Gastroesophageal sphincter (tissue), 4 donors: ENCODE results near the gene G6PC3. TPM values are rescaled to one million over a fixed set of nuclear protein-coding genes. Genes with fewer than 3 reads are reported as not detected.
A peak's percentile ranks its signal among the peaks of the same experiment; 100 is the strongest.

Source experiments
- ATAC-seq: fragments of 150-250 bp; one replicate; pipeline ENCODE4 v1.9.1; 2016; ENCODE audit warnings: mild to moderate bottlenecking, moderate library complexity
- H3K27ac ChIP-seq, 4 donors: fragments of 200-600 bp; sonication (generic) in 3 of 4; 1 replicate in 3 of 4; 2 replicates in 1 of 4; pipeline ENCODE4 v1.5.1; 2016 to 2019
- H3K27me3 ChIP-seq: fragments of 200-600 bp; sonication (generic); one replicate; pipeline ENCODE4 v1.5.1; 2019
- H3K36me3 ChIP-seq, 2 donors: fragments of 200-600 bp; sonication (generic); one replicate each; pipeline ENCODE4 v1.5.1; 2019; ENCODE audit warnings: control low read depth in 1 of 2
- H3K4me1 ChIP-seq, 3 donors: fragments of 200-600 bp; sonication (generic); 1 replicate in 2 of 3; 2 replicates in 1 of 3; pipeline ENCODE4 v1.5.1; 2016 to 2019; ENCODE audit warnings: control low read depth in 2 of 3
- H3K4me3 ChIP-seq, 2 donors: fragments of 200-600 bp; sonication (generic); one replicate each; pipeline ENCODE4 v1.5.1; 2019; ENCODE audit warnings: mild to moderate bottlenecking in 1 of 2, moderate library complexity in 1 of 2
- H3K9me3 ChIP-seq, 3 donors: fragments of 200-600 bp; sonication (generic); one replicate each; pipeline ENCODE4 v1.5.1; 2017 to 2019; ENCODE audit warnings: control low read depth in 2 of 3
- EP300 ChIP-seq: sonication (generic); formaldehyde crosslinking; IDR thresholded peaks from one replicate; pipeline ENCODE4 v1.6.1; 2017; ENCODE audit warnings: antibody characterized with exemption, mild to moderate bottlenecking
- POLR2A ChIP-seq, 2 donors: fragments of 450-650 bp; IDR thresholded peaks; one replicate each; pipeline ENCODE4 v1.6.1; 2017; ENCODE audit warnings: antibody characterized with exemption in 2 of 2, mild to moderate bottlenecking in 2 of 2, moderate library complexity in 1 of 2
- POLR2AphosphoS5 ChIP-seq: sonication (generic); formaldehyde crosslinking; IDR thresholded peaks from one replicate; pipeline ENCODE4 v1.6.1; 2017; ENCODE audit warnings: antibody characterized with exemption
- WGBS, 2 donors: methylation state at CpG; one replicate each; pipeline ENCODE4 v1.1.5; 2018; ENCODE audit warnings: low coverage in 1 of 2; 5-methylcytosine and 5-hydroxymethylcytosine counted together
- total RNA-seq, 4 donors: library from RNA; depleted of rRNA; stranded (reverse); fragments of >200 nt; gene quantifications; one replicate each; pipeline ENCODE4 v1.1.0, GENCODE V29; 2016
- TF ChIP-seq, protein P1 (sequence below), 4 experiments: fragments of 200-600 bp in 2 of 4; fragments of 450-650 bp in 2 of 4; sonication (generic) in 1 of 4; IDR thresholded peaks; one replicate each; pipeline ENCODE4 v1.5.1; 2017 to 2019; ENCODE audit warnings: antibody characterized with exemption in 4 of 4, mild to moderate bottlenecking in 2 of 4, moderate library complexity in 2 of 4

The G6PC3 gene
- total RNA-seq, 4 donors from 2014 or later: 22.1 to 27.5 (median 26.2) TPM

DNA sequence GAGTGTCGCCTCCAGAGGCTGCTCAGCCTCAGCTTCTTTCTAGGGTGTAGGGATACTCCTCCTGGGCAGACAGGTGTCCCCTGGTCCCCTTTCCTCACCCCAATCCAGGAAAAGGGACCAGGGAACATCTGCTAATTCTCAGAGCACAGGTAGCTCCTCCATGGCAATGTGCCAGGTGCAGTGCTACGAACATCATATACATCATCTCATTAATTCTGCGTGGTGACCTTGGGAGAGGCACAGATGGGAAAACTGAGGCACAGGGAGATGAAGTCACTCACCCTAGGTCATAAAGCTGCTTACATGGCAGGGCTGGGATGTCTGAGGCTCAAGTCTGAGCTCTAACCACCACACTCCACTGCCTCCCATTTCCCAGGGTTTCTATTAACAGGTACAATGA is 41.2 kb downstream of the G6PC3 start:
- Histone ChIP-seq H3K4me1 (peaks cover 28 to 100% (median 79%) of the 10 kb centered on the region in 3 donors), H3K27me3 (no peaks in the 10 kb centered on the region), H3K36me3 (peaks cover 0 to 41% of the 10 kb centered on the region in 2 donors), H3K9me3 (no peaks in the 10 kb centered on the region), H3K27ac (peak overlapping the region; percentile 64 to 98 (median 95)), H3K4me3 (peak overlapping the region in 1 of 2 donors; percentile 14)
- 40 to 100% methylated on average over 1 to 2 of the region's 3 CpGs for WGBS, 2 donors
- ATAC-seq: no peak
- TF ChIP-seq POLR2A (IDR thresholded peaks at IDR 0.05): no peak
- no peak for TF ChIP-seq POLR2AphosphoS5
- TF ChIP-seq, protein P1, sequence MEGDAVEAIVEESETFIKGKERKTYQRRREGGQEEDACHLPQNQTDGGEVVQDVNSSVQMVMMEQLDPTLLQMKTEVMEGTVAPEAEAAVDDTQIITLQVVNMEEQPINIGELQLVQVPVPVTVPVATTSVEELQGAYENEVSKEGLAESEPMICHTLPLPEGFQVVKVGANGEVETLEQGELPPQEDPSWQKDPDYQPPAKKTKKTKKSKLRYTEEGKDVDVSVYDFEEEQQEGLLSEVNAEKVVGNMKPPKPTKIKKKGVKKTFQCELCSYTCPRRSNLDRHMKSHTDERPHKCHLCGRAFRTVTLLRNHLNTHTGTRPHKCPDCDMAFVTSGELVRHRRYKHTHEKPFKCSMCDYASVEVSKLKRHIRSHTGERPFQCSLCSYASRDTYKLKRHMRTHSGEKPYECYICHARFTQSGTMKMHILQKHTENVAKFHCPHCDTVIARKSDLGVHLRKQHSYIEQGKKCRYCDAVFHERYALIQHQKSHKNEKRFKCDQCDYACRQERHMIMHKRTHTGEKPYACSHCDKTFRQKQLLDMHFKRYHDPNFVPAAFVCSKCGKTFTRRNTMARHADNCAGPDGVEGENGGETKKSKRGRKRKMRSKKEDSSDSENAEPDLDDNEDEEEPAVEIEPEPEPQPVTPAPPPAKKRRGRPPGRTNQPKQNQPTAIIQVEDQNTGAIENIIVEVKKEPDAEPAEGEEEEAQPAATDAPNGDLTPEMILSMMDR (IDR thresholded peaks at IDR 0.05): no peak
- no peak for TF ChIP-seq EP300

DNA sequence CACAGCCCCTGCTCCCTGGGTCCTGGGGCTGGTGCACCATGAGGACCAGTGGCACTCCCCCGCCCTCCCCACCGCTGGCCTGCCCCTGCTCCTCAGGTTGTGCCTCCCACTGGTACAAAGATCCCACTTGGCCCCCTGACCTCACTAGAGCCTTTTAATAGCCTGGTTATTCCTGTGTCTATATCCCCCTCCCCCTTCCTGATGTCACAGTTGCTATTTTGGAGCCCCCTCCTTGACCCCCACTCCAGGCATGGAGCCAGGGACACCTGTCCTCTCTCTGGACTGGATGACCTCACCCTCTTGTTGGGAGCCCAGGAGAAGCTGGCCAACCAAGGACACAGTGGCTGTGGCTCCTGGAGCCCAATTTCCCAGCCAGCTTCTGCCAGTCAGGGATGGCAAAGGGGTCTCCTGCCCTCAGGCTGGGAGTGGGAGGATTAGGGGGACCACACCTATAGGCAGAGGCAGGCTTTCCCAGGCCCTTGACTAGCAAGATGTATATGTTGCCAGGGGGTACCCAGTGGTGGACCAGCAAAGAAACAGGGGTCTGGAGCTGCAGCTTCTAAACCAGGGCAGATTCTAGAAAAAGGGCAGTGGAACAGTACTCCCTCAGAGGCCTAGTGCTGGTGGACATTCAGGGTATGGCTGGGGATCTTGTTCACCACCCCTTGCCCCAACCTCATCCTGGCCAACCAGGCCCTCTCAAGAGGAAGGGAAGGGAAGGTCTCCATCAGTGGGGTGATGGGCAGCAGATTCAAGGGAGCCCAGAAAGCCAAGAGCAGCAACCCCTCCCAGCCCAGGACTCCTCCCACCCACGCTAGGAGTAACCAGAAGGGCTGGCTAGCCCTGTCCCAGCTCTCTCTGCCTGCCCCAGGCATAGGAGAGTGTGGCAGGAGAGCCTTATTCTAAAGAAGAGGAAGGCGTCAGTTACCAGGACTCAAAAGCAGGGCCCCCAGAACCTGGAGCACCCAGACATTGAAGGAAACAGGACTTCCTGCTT is 42.0 kb downstream of the G6PC3 start:
- H3K4me1 ChIP-seq: peaks cover 28 to 100% (median 72%) of the 10 kb centered on the region in 3 donors
- WGBS, 2 donors: no CpG with 5 or more reads among the region's 4 CpGs
- H3K27me3 ChIP-seq: no peaks in the 10 kb centered on the region
- TF ChIP-seq POLR2A (IDR thresholded peaks at IDR 0.05) (no peak), POLR2AphosphoS5 (no peak), EP300 (no peak)
- TF ChIP-seq, protein P1 (IDR thresholded peaks at IDR 0.05): no peak
- H3K4me3 ChIP-seq: no peak overlapping the region
- no peak for ATAC-seq
- peak overlapping the region in 3 of 4 donors; percentile 92 to 98 (median 98) for H3K27ac ChIP-seq
- no peaks in the 10 kb centered on the region for H3K9me3 ChIP-seq
- H3K36me3 ChIP-seq: peaks cover 0 to 49% of the 10 kb centered on the region in 2 donors

DNA sequence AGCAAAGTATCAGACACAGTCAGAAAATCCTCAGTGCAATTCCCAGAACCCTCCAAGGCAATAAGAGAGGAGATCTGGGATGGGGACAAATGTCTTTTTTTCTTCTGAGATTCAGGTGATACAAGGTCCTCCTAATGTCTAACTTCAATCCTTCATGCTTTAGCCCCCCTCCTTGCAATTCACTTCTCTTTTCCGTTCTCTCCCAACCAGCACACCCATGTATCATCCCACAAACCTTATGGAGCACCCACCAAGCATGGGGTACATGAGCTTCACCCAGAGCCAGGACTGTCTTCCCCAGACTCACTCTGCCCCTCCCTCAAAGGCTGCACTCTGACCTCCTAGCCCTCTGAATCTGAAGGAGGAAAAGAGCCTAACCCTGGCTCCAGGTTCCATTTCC is 42.8 kb downstream of the G6PC3 start:
- no peak for ATAC-seq
- Histone ChIP-seq H3K4me3 (no peak overlapping the region), H3K27me3 (no peaks in the 10 kb centered on the region), H3K9me3 (no peaks in the 10 kb centered on the region), H3K4me1 (peaks cover 24 to 100% (median 65%) of the 10 kb centered on the region in 3 donors), H3K36me3 (peaks cover 0 to 53% of the 10 kb centered on the region in 2 donors), H3K27ac (peak overlapping the region in 3 of 4 donors; percentile 92 to 98 (median 98))
- 40 to 71% methylated on average over 1 of the region's 1 CpG for WGBS, 2 donors
- no peak for TF ChIP-seq POLR2A (IDR thresholded peaks at IDR 0.05)
- no peak for TF ChIP-seq POLR2AphosphoS5
- TF ChIP-seq, protein P1 (IDR thresholded peaks at IDR 0.05): no peak
- TF ChIP-seq EP300: no peak

DNA sequence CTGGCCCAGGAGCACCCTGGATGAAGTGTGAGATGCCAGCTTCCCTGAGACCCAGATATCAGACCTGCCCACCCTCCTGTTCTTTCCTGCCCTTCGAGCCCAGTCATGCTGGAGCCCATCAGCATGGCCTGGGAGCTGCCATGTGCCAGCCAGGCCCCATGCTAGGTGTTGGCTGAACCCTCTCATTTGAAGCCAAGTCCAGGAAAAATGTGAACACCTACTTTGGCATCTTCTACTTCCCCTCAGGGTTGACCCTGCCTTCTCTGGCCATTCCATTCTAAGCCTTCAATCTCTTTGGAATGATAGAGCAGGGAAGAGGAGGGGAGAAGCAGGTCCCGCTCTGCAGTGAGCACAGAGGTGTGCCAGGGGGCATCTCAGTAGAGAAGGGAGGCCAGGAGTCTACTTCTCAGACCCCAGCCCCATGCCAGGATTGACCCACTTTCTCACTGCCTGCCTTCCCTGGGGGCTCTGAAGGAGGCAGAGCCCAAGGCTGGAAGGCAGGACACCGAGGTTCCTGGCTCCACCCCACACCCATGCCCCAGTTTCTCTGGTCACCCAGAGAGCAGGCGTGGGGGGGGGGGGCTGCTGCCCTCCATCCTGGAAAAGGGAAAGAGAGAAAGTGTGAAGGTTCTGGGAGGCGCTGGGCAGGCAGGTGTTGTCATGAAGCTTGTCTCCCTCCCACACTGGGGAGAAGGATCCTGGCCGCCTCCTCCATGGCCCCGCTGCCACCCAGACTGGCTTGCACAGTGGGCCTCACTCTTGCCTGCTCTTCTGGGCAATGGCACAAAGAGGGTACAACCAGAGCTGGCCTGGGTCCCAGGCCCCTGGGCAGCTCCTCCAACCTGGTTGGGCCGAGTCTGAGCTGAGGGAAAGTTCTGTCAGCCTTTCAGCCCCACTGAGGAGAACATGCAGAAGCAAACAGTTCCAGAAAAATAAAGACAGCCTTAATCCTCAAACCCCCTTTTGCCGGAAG is 43.6 kb downstream of the G6PC3 start:
- no peak for ATAC-seq
- no peak overlapping the region for H3K4me3 ChIP-seq
- no peaks in the 10 kb centered on the region for H3K9me3 ChIP-seq
- peaks cover 22 to 100% (median 67%) of the 10 kb centered on the region in 3 donors for H3K4me1 ChIP-seq
- H3K36me3 ChIP-seq: peaks cover 0 to 53% of the 10 kb centered on the region in 2 donors
- H3K27ac ChIP-seq: peak overlapping the region in 3 of 4 donors; percentile 92 to 98 (median 98)
- TF ChIP-seq, protein P1 (IDR thresholded peaks at IDR 0.05): no peak
- TF ChIP-seq POLR2A (IDR thresholded peaks at IDR 0.05): no peak
- TF ChIP-seq EP300: no peak
- TF ChIP-seq POLR2AphosphoS5: no peak
- no peaks in the 10 kb centered on the region for H3K27me3 ChIP-seq
- WGBS, 2 donors: 100% methylated on average over 2 of the region's 9 CpGs; no CpG with 5 or more reads in 1 of the 2 donors
